ENCODE data around the gene SHH.

GRCh38 chr7:155840262-155840885 lies 28.1 kb upstream of the SHH start:
- no peak for TF ChIP-seq CTCF (optimal IDR thresholded peaks at IDR 0.05 in 1 of 3, IDR thresholded peaks at IDR 0.05 in 1 of 3, conservative IDR thresholded peaks at IDR 0.05 in 1 of 3; ENCODE audit: extremely low read depth in 1 of 3, insufficient read depth in 2 of 3, low read length in 3 of 3)
- no peak for TF ChIP-seq EZH2 (IDR thresholded peaks at IDR 0.05; ENCODE audit: low read length)
